HG02840 (cell line): ENCODE results near the gene GRK3.

Source experiments
- ATAC-seq: cut with Tn5 transposase; IDR thresholded peaks from one replicate; pipeline ENCODE4 v1.9.1; 2021; ENCODE audit warnings: mild to moderate bottlenecking, moderate library complexity, moderate number of reproducible peaks; ENCODE audit not compliant: unreplicated experiment, low FRiP score

GRK3 gene

DNA sequence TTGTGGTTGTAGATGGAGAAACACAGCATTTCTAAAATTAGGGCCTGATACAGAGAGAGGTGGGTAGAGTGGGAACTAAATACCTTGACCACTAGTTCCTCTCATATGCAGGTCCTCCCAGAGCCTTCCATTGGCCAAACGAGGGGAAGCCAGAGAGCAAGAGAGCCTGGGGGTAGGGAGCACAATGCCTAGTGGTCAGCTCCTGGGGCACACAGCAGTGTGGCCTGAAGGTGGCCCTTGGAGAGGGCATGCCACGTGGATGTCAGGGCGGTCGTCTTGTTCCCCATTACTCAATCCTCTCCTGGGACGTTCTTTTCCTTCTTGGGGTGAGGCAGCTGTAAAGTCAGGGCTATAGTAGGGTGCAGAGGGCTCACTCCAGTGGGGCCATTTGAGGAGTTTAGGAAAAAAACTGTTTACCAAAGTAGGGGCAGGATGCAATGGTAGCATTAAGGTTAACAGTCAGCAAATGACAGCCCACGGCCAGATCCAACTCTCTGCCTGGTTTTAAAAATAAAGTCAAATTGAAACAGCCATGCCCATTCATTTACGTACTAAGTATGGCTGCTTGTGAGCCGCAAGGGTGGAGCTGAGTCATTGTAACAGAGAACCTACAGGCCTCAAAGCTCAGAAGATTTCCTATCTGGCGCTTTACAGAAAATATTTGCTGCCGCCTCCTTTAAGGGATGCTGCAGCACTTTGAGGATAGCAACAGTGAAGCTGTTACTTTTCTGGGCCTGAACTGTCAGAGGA is 185.1 kb downstream of the GRK3 start:
- no peak for ATAC-seq

DNA sequence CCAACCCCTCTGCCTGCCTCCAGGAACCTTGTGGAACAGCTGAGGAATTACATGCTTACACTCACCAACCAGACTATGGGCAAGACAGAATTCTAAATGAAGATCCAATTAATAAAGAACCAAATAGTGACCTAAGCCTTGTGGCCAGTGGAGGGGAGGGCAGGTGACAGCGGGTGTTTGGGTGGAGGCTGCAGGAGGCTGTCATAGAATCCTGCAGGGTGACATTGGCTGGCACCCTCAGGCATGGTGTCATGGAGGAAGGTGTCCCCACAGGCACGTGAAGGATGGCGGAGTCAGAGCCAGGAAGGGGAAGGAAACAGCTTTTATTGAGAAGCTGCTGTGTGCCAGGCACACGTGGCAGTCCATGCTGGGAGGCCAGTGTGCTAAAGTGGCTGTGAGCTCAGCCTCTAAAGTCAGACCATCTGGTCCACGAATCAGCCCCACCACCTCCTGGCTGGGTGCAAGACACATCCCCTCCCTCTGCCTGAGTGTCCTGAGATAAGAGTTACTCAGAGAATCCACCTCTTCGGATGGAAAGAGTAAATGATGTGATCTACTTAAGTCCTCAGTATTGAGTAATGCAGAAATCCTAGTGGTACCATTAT is 186.2 kb downstream of the GRK3 start:
- ATAC-seq: no peak

DNA sequence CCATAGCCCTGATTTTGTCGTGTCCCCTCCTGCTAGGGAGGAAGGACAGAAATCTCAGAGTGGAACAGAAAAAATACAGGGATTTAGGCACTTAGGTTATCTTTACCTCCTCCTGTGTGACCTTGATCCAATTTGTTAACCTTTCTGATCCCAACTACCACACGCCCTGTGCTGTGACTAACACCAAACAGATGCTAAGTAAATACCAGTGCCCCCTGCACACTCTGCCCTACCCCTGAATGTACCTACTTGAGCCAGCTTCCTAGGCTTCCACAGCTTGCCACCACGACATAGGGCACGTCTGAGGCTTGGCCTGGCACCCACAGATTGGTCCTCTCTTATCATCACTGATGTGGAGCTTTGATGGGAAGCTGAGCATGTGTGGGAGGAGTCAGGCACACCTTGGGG is 186.7 kb downstream of the GRK3 start:
- no peak for ATAC-seq

DNA sequence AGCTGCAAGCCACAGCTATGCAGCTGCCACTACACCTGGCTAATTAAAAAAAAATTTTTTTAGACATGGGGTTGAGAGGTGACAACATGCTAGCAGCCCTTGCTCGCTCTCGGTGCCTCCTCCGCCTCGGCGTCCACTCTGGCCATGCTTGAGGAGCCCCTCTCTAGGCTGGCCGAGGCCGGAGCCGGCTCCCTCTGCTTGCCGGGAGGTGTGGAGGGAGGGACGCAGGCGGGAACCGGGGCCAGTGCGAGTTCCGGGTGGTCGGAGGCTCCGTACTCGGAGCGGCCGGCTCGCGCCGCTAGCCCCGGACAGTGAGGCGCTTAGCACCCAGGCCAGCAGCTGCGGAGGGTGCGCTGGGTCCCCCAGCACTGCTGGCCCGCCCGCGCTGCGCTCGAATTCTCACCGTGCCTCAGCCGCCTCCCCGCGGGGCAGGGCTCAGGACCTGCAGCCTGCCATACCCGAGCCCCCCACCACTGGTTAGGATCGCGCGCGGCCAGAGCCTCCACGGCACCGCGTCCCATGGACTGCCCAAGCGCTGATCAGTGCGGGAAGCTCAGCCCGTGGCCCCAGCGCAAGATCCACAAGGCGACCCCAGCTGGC is 188.2 kb downstream of the GRK3 start:
- ATAC-seq: no peak

DNA sequence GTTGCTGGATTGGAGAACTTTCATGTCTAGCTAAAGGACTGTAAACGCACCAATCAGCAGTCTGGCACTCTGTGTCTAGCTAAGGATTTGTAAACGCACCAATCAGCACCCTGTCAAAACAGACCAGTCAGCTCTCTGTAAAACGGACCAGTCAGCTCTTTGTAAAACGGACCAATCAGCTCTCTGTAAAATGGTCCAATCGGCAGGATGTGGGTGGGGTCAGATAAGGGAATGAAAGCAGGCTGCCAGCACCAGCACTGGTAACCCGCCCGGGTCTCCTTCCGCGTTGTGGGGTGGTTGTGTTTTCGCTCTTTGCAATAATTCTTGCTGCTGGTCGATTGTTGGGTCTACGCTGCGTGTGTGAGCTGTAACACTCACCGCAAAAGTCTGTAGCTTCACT is 188.8 kb downstream of the GRK3 start:
- no peak for ATAC-seq

DNA sequence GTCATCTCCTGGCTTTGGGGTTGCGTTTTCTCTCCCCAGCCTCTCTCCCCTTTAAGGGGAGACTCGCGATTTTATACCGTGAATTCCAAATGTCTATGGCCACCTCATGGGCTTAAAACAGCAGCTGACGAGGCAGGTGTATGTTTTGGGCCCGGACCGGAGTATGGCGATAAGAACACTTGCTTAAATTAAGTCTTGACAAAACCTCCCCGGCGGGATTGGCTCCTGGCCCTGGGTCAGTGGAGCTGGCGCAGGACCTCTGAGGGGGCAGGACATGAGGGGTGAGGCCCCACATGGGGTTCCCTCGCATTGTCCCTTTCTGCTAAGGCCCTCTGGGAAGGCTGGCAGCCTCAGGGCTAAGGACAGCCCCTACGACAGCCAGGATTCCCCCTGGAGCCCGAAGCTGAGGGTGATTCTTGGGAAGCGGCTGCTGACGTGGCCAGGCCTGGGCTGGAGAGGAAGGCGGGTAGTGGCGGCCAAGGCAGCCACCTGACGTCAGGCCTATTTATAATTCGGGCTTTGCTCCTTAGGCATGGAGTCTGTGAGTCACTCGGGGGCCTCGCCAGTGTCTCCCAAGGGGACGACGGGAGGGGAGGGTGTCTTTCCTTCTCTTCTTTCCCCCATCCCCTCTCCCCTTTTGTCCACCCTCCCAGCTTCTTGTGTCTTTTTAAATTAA is 190.2 kb downstream of the GRK3 start:
- no peak for ATAC-seq

DNA sequence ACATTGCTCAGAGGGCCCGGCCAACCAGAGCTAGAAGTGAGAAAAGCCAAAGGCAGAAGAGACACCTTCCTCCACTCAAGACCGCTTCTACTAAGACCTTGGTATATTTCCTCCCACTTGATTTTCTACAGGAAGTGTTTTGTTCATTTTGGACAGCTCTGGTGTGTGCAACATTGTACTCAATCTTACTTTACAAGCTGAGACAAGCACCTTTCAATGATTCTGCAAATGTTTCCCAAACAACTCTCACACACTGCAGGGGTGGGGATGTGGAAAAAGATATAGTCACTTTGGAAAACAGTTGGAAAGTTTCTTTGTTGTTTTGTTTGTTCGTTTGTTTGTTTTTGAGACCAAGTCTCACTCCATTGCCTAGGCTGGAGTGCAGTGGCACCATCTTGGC is 193.2 kb downstream of the GRK3 start:
- ATAC-seq: no peak

DNA sequence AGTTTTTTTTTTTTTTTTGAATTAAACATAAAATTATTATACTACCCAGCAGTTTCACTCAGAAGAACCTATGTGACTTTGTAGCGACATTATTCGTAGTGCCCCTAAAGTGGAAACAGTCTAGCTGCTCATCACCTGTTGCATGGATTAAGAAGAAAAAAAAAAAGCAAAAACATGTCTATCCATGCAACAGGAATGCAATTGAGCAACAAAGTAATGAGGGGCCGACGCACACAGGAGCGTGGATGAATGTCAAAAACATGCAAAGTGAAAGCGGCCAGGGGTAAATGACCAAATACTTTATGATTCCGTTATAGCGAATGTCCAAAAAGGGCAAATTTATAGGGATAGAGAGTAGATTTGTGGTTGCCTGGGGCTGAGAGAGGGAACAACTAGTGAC is 193.8 kb downstream of the GRK3 start:
- ATAC-seq: no peak

DNA sequence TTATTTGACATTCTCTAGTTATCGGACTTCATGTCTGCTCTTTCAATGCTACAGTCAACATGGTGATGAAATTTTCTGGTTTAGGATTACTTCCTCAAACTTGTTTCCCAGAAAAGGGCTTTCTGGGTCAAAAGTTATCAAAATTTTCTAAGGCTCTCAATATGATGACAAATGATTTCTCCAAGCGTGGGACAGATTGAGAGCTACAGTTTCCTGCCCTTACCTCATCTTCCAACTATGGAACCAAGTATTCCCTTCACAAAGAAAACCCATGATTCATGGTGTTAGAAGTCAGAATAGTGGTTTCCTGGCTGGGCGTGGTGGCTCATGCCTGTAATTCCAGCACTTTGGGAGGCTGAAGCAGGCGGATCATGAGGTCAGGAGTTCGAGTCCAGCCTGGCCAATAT is 195.4 kb downstream of the GRK3 start:
- no peak for ATAC-seq

DNA sequence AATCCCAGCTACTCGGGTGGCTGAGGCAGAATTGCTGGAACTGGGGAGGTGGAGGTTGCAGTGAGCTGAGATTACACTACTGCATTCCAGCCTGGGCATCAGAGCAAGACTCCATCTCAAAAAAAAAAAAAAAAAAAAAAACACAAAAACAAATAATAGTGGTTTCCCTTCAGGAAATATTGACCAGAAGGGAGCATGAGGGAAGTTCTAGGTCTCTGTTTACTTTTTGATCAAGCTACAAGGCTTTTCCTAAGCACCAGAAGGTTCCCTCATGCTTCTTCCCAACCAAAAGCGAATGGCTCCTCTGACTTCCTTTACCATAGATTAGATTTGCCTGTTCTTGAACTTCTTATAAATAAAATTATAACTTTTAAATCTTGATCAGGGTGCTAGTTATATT is 195.8 kb downstream of the GRK3 start:
- ATAC-seq: no peak

DNA sequence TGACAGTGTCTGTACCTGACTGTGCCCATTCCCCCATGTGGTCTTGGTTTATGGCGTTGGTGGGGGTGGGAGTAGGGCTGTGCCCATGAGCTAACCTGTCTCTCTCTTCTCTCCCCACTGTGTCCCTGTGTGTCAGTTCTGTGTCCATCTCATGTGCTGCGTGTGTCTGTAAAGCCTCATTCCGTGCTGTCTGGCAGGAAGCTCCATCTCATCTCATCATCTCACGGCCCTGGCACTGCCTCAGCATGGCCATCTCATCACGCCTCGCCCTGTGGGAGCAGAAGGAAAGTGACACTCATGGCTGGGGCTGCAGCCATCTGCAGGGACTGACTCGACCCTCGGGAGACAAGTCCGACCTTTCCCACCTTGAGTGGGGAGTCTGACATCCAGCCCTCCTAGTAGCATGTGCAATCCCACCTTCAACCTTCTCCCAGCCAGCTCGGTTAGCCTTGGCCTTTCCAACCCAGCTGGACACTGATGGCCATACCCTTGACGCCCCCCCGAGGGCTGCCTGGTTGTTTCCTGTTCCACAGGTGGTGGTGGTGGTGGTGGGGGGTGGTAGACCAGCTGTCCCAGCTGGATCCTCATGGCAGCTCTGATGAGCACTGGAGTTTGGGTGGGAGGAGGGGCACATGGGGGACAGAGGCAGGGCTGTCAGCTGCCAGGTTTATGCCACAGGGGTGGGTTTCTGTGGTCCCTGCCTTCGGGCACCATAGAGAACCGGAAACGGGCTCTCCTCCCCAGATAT is 196.5 kb downstream of the GRK3 start:
- no peak for ATAC-seq

DNA sequence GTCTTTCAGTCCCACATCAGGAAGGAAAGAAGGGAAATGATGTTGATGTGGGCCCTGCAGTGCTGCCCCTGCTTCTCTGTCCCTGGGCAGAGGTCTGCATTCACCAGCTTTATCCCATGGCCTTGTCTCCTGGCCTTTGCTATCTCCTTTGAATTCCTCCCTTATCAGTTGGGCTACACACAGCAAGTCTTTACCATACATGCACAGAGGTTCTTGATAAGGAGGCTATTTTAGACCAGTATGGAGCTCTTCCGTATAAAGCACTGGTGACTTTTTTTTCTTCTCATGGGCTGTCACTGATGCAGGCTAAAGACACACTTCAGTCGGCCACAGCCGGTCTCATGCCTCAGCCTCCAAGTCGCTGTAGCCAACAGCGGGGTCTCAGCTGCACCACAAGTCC is 197.7 kb downstream of the GRK3 start:
- no peak for ATAC-seq

DNA sequence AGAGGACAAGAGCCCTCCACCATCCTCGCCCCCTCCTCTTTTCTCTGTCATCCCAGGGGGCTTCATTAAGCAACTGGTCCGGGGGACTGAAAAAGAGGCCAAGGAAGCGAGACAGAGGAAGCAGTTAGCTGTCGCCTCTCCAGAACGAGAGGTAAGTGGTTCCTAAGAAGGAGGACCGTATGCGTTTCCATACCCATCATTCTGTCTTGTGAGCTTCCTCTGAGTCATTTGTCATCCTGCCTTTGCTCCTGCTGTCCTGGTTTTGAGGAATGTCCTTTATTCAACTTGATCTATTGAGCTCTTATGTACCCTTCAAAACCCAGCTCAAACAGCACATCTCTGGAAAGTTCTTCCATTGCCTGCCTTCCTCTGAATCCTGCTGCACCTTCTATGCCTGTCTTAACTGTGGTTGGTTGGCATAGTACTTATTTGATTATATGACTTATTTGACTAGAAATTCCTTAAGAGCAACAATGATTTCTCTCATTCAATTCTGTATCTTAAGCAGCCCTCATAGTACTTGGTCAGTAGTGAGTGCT is 198.8 kb downstream of the GRK3 start:
- no peak for ATAC-seq

DNA sequence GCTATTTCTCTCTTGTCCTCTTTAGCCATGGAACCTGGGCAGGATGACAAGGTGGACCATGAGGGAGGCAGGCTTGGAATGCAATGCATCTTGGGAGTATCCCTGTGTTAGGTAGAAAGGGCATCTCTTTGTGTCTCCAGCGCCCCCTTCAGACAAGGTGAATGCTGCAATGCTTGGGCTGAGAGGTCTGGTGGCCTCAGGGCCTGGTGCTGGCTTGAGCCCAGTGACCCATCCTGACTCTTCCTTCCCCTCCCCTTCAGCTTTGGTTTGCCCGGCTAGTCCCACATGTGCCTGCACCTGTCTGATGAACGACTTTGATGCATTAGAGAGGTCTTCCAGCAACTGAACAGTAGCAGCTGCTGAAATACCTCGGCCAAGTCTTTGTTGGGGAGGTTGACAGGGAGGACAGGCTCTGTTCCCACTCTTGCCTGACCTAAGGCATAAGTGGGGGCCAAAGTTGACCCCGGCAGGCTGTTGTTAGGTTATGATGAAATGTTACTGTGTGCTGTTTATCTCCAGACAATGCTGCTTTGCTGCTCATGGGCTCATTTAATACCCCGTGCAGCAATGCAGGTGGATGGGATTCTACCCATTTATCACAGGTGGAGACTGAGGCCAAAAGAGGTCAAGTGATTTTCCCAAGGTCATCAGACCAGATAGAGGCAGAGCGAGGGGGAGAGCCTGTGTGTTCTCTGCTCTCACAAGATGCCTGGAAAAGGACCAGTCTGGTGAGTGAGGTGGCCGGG is 200.0 kb downstream of the GRK3 start:
- no peak for ATAC-seq

DNA sequence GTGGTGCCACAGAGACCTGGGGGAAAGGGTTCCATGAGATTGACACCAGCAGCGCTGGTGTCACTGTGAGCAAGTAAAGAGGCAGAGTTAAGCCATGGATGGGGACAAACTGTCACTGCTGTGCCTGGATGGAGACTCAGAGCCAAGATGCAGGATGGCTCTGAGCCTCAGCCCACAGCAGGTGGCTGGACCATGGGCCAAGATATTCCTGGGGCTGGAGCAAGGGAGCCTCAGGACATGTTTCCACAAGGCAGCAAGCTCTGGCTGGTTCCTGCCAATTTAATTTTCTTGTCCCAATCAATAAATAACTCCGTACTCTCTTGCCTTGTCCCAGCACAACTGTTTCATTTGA is 200.5 kb downstream of the GRK3 start:
- no peak for ATAC-seq

DNA sequence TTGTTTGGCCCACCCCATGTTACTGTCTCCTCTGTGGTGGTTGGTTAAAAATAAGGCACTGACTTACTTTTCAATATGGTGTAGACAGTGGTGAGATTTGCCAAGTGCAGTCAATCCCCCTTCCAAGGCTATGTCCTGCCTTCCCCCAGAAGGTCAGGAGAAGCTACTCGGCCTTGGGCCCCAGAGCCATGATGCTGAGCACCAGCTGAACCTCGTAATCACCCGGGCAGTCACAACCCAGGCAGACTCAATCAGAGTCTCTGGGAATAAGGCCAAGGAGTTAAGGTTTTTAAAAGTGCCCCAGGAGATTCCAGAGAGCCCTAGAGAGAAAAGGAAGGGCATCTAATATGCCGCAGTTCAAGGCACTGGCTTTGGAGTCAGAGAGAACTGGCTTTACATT is 201.3 kb downstream of the GRK3 start:
- ATAC-seq: no peak

DNA sequence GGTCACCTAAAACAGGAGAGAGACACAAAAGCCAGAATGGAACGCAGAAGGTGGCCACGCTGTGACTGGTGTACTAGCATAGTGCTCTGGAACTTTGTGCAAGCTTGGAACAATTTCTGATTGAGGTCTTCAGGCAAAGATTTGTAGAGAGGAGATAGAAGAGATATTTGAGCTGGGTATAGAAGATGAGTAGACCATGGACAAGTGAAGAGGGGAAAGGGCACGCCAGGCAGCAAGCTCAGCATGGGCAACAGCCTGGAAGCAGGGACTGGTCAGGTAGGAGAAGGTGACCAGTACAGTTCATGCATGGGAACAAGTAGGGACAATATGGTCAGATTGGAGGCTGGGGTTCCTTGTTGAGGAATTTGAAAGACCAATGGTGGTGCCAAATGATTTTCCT is 201.9 kb downstream of the GRK3 start:
- no peak for ATAC-seq

DNA sequence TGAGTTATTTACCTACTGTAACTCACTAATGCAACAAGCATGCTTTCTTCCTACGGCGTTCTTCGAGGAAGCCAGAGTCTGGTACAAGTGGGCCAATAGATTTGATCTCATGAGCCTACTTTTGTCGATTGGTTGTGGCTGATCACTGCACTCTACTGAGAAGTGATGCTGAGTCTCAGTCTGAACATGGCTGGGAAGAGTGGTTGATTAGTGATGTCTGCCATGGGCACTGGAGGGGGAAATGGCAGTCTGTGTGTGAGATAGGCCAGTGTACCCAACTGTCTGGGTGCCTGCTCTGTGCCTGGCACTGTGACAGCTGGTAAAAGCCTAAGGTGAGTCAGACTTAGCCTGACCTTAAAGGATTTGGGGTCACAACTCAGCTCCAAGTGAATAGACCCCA is 205.9 kb downstream of the GRK3 start:
- ATAC-seq: no peak

DNA sequence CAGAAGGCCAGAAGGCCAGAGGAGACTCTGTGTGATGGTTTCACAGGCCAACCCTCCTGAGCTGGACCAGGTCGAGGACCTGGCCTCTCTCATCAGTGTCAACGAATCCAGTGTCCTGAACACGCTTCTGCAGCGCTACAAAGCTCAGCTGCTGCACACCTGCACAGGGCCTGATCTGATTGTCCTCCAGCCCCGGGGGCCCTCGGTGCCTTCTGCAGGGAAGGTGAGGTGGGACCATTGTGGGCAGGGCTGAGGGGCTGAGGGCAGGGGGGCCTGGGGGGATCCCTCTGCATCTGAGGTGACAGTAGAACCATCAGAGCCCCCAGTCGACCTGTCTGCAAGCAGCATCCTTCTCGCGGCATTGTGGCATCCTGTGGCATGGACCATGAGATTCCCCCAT is 207.8 kb downstream of the GRK3 start:
- ATAC-seq: no peak

DNA sequence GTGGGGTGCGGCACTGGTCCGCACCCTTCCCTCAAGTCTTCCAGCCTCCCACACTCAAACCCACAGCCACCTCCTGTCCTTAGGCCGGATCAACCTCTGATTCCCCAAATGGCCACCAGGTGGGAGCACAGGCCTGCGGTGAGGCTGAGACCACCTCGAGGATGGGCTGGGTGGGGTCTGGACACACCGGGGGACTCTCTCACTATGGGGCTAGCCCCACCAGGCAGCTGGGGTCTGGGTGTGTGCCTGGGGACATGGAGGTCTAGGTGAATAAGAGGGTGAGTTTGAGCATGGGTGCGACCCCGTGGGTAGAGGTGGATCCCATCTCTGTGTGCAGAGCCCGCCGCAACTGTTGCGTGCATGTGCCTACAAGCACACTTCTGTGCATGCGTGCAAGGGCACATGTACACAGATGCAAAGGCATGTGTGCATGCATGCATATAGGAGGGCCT is 210.1 kb downstream of the GRK3 start:
- ATAC-seq: no peak
